ENCODE measurements around the gene TMPRSS13. TPM values are rescaled to one million over a fixed set of nuclear protein-coding genes. Genes with fewer than 3 reads are reported as not detected.

Gene TMPRSS13
- total and polyA plus RNA-seq, 2 experiments from 2014 or later: not detected

DNA sequence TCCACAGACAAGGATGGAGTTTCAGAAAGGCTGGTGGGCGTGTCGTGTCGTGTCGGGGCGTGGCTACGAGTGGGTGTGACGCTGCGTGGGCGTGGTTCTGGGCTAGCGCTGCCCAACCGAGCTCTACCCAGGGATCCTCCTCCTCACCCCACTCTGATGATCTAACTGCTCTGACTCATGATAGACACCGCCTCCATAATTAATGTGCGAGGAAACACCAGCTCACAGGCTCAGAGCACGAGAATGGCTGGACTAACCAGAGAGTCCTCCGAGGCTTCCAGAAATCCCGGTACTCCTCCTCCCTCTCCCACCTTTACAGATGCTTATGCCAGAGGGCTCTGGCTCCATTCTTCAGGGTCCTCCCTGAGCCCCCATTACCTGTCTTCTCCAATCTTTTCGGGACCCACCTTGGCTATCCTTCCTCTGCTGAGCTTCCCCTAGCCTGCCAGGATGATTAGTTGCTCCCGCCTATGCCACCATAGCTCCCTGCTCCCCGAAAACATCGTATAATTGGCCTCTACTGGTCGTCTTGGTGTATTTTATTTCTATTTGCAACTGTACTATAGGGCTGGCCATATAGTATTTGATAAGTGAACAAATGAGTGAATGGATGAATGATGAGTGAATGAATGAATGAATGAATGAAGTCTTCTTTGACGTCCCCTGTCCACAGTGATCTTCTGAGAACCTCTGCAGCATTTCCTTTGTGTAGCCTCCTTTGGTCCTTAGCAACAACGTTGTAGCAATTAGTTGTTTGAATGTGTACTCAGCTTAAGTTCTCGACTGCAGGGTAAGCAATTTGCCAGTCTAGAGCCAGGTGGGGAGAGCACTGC is 21.7 kb downstream of the TMPRSS13 start:
- Histone ChIP-seq H3K4me3 (no peak overlapping the region), H3K4me2 (ENCODE audit: unreplicated experiment) (no peak overlapping the region), H2AFZ (peak overlapping the region; percentile 21; the same call in 1 of the 2 replicates), H3K4me1 (ENCODE audit: insufficient read depth) (0 out of 2 replicates have a peak, but pooled peaks cover 4% of the 10 kb centered on the region), H3F3A (ENCODE audit: insufficient read depth) (peaks cover 6% of the 10 kb centered on the region; the same call in 1 of the 2 replicates), H3K27ac (no peak overlapping the region), H3K36me3 (ENCODE audit: low read depth) (no peaks in the 10 kb centered on the region), H3K79me2 (ENCODE audit: insufficient read depth) (no peaks in the 10 kb centered on the region), H3K9ac (no peak overlapping the region), H4K20me1 (ENCODE audit: insufficient read depth) (no peaks in the 10 kb centered on the region), H3K9me3 (ENCODE audit: low read depth) (no peaks in the 10 kb centered on the region), H3K9me2 (ENCODE audit: insufficient read depth) (no peaks in the 10 kb centered on the region), H3K27me3 (replicated peaks; ENCODE audit: insufficient read depth) (peaks cover 6% of the 10 kb centered on the region; the same call in 1 of the 2 replicates)
- no peak for TF ChIP-seq EZH2 (IDR thresholded peaks at IDR 0.05; ENCODE audit: insufficient read depth, poor library complexity, severe bottlenecking)
- in situ Hi-C loops (cut with MboI): no loop called here
- peak; percentile 93 for DNase-seq
- WGBS, 2 experiments (ENCODE audit: low coverage in 1 of 2, low lambda C conversion rate in 2 of 2, missing lambda C conversion rate in 2 of 2): 23 to 24% methylated on average over 24 of the region's 24 CpGs

GRCh38 chr11:117906710-117907109 is 22.5 kb downstream of the TMPRSS13 start:
- in situ Hi-C loops (cut with MboI): no loop called here
- peaks cover 2% of the 10 kb centered on the region; the same call in 1 of the 2 replicates for H3K27me3 ChIP-seq (replicated peaks; ENCODE audit: insufficient read depth)
- H3K9me3 ChIP-seq (ENCODE audit: low read depth): no peaks in the 10 kb centered on the region
- H3K9me2 ChIP-seq (ENCODE audit: insufficient read depth): no peaks in the 10 kb centered on the region
- no peak overlapping the region for H2AFZ ChIP-seq
- peaks cover 6% of the 10 kb centered on the region; the same call in 1 of the 2 replicates for H3F3A ChIP-seq (ENCODE audit: insufficient read depth)
- H3K4me2 ChIP-seq (ENCODE audit: unreplicated experiment): no peak overlapping the region
- TF ChIP-seq EZH2 (IDR thresholded peaks at IDR 0.05; ENCODE audit: insufficient read depth, poor library complexity, severe bottlenecking): no peak
- no peak for TF ChIP-seq EZH2phosphoT487 (IDR thresholded peaks at IDR 0.05; ENCODE audit: insufficient read depth, low read depth)
- no peak for DNase-seq
- no peaks in the 10 kb centered on the region for H3K79me2 ChIP-seq (ENCODE audit: insufficient read depth)
- H3K9ac ChIP-seq: no peak overlapping the region
- no peaks in the 10 kb centered on the region for H3K36me3 ChIP-seq (ENCODE audit: low read depth)
- 79% methylated on average over 4 of the region's 4 CpGs for WGBS, 2 experiments (ENCODE audit: low coverage in 1 of 2, low lambda C conversion rate in 2 of 2, missing lambda C conversion rate in 2 of 2)
- no peaks in the 10 kb centered on the region for H4K20me1 ChIP-seq (ENCODE audit: insufficient read depth)
- no peak overlapping the region for H3K4me3 ChIP-seq
- 0 out of 2 replicates have a peak, but pooled peaks cover 4% of the 10 kb centered on the region for H3K4me1 ChIP-seq (ENCODE audit: insufficient read depth)
- H3K27ac ChIP-seq: no peak overlapping the region

- Histone ChIP-seq H3K36me3 (ENCODE audit: low read depth) (no peaks in the 10 kb centered on the region), H3K9me2 (ENCODE audit: insufficient read depth) (no peaks in the 10 kb centered on the region), H3K4me3 (no peak overlapping the region), H3K27me3 (replicated peaks; ENCODE audit: insufficient read depth) (no peaks in the 10 kb centered on the region), H4K20me1 (ENCODE audit: insufficient read depth) (no peaks in the 10 kb centered on the region), H3K9me3 (ENCODE audit: low read depth) (no peaks in the 10 kb centered on the region), H3K4me2 (ENCODE audit: unreplicated experiment) (no peak overlapping the region), H3F3A (ENCODE audit: insufficient read depth) (peaks cover 6% of the 10 kb centered on the region; the same call in 1 of the 2 replicates), H3K27ac (no peak overlapping the region), H3K79me2 (ENCODE audit: insufficient read depth) (no peaks in the 10 kb centered on the region), H3K9ac (no peak overlapping the region), H2AFZ (no peak overlapping the region), H3K4me1 (ENCODE audit: insufficient read depth) (0 out of 2 replicates have a peak, but pooled peaks cover 4% of the 10 kb centered on the region)
- in situ Hi-C loops (cut with MboI): no loop called here
- WGBS, 2 experiments (ENCODE audit: low coverage in 1 of 2, low lambda C conversion rate in 2 of 2, missing lambda C conversion rate in 2 of 2): 78 to 85% methylated on average over 2 of the region's 2 CpGs
- DNase-seq: no peak
- no peak for TF ChIP-seq EZH2phosphoT487 (IDR thresholded peaks at IDR 0.05; ENCODE audit: insufficient read depth, low read depth)
- no peak for TF ChIP-seq EZH2 (IDR thresholded peaks at IDR 0.05; ENCODE audit: insufficient read depth, poor library complexity, severe bottlenecking)
Measured at GRCh38 chr11:117906126-117906525, 23.1 kb downstream of the TMPRSS13 start.

- Histone ChIP-seq H3K9me3 (ENCODE audit: low read depth) (no peaks in the 10 kb centered on the region), H3K4me3 (no peak overlapping the region), H2AFZ (no peak overlapping the region), H3K9ac (no peak overlapping the region), H3K4me2 (ENCODE audit: unreplicated experiment) (no peak overlapping the region), H3K36me3 (ENCODE audit: low read depth) (no peaks in the 10 kb centered on the region), H3F3A (ENCODE audit: insufficient read depth) (peaks cover 6% of the 10 kb centered on the region; the same call in 1 of the 2 replicates), H3K4me1 (ENCODE audit: insufficient read depth) (0 out of 2 replicates have a peak, but pooled peaks cover 4% of the 10 kb centered on the region), H4K20me1 (ENCODE audit: insufficient read depth) (no peaks in the 10 kb centered on the region), H3K27ac (no peak overlapping the region), H3K79me2 (ENCODE audit: insufficient read depth) (no peaks in the 10 kb centered on the region), H3K27me3 (replicated peaks; ENCODE audit: insufficient read depth) (no peaks in the 10 kb centered on the region), H3K9me2 (ENCODE audit: insufficient read depth) (no peaks in the 10 kb centered on the region)
- TF ChIP-seq EZH2 (IDR thresholded peaks at IDR 0.05; ENCODE audit: insufficient read depth, poor library complexity, severe bottlenecking) (no peak), EZH2phosphoT487 (IDR thresholded peaks at IDR 0.05; ENCODE audit: insufficient read depth, low read depth) (no peak)
- DNase-seq: no peak
- in situ Hi-C loops (cut with MboI): no loop called here
- WGBS, 2 experiments (ENCODE audit: low coverage in 1 of 2, low lambda C conversion rate in 2 of 2, missing lambda C conversion rate in 2 of 2): 56 to 63% methylated on average over 4 of the region's 4 CpGs
Measured at GRCh38 chr11:117905524-117905923, 23.7 kb downstream of the TMPRSS13 start.
